Occipital lobe (tissue), 2 donors: ENCODE data around the gene APOC3. TPM values are rescaled to one million over a fixed set of nuclear protein-coding genes. Genes with fewer than 3 reads are reported as not detected.

Source experiments
- DNase-seq: peaks from one replicate; lab custom pipeline; 2025; lab: John Stamatoyannopoulos, UW
- total RNA-seq: library from RNA; depleted of rRNA; stranded (reverse); fragments of >200 nt; gene quantifications from one replicate; pipeline ENCODE4 v1.2.3, GENCODE V29; 2014

Gene APOC3
- total RNA-seq, 1 donor from 2014 or later, result not detected

DNA sequence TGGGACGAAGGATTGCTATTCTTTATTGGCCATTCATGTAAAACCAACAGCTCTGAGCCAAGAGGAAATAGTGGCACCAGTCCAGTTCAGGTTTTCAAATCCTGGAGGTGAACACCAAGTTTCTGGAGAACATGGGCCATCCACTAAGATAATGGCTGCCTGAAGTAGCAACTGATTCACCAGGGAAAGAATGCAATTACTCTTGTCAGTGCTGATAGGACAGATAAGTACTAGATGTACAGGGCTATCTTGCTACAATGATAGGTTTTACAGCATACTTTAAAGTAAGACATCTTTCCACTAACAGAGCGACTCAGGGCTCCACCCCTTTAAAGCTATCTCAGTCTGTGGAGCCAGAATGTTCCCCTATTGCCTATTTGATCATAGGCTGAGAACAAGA, 44.5 kb downstream of the APOC3 start:
- DNase-seq, result no peak

DNA sequence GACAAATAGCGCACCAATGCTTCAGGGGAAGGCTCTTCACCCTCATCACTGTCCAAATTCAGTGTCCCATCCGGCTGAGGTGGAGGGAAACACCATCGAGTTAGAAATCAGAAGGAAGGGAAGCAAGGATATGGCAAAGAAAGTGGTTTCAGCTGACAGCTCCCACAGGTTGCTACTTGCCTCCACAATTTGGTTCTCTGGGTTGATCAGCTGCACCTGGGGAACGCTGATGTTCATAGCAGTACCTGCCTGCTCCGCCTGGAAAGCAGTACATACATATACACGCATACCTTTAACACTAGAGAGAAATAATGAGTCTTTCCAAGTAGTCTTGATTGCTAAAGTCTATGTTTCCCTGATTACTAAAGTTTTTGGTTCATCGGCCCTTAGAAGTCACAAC, 45.5 kb downstream of the APOC3 start:
- no peak for DNase-seq

DNA sequence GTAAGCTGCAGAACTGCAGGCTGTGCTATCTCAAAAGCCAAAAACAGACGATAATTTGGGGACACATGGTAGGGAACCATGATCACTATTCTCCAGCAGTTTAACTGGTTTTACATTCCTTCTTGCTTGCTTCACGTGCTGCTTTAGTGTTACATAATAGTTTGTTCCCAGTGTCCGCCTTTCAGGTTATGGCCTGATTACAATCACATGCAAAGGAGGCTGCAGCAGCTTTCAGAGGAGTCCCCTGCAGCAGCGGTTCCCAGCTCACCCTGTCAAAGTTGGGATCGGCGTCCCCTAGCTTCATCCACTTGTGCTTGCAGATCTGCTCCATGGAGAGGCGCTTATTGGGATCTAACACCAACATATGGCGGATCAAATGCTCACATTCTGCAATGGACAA, 46.9 kb downstream of the APOC3 start:
- no peak for DNase-seq

DNA sequence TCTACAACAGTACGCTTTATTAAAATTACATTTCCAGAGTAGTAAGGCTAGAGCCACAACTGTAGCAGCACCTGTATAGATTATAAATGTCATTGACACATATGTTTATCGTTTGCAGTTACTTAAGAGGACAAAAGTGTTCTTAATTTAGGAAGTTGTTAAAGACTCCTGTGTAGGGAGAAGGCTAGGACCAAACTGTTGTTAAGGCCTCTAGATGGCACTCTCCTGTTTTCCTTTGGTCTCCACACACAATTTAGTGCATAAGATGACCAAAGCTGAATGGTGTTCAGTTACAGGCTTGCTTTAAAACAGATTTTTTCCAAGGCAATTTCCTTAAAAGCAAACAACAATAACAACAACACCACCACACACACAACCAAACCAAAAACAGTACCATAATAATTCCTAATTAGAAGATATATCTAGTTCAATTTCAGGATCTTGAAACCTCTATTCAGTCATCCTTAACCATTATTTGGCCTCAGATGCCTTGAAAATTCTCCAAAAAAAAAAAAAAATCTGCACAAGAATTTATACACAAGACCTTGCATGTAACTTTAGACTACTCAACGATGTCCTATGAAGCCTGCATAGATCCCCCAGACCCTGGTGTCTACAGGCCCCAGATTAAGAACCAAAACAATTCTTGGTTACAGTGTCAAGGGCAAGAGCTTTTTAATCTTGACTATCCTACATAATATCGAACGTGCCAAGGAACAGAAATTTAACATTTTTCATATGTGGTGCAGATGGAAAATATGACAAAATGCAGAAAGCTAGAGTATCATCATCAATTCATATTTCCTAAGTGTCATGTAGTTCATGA, 50.3 kb downstream of the APOC3 start:
- no peak for DNase-seq

DNA sequence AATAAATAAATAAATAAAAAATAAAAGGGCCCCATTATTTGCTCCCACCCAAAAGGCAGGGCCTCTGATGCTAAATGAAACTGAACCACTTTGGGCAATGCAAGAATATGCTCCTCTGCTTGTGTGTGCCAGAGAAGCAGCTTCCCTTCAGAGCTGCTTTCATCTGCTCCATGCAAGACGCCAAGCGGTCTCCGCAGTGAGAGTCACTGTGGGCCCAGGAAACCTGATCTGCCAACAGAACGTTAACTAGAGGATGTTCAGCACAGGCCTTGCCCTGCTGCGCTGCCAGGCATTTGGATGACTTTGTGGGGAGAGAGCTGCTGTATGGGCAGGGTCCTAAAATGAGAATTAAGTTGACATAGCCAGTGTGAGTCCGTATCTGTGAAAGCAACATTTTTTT, 51.4 kb downstream of the APOC3 start:
- peak; percentile 33 for DNase-seq

DNA sequence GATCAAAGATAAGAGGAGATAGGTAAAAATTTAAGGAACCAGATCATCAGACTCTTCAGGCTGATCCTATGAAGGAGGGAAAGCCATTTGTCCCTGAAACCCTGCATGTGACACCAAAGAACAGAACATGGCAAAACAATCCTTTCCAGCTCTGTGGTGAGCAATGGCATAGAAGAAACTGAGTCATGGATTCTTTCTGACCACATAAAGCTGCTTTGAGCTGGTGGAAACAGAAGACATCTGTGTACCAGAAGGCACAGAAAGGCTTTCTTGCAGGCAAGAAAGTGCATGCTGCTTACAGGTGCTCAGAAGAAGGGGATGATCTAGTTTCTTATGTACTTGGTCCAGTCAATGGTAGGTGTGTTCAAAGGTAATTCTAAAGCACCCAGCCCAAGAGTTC, 52.7 kb downstream of the APOC3 start:
- no peak for DNase-seq

Other genes starting within 250 kb of the APOC3 start
- 15.4 TPM for gene BUD13, start 56.9 kb upstream of the APOC3 start, total RNA-seq
- 39.6 TPM for gene ZPR1, start 41.9 kb upstream of the APOC3 start, total RNA-seq
- gene APOA5, start 38.0 kb upstream of the APOC3 start, total RNA-seq, result not detected
- not detected for gene APOA4, start 6.6 kb upstream of the APOC3 start, total RNA-seq
- gene APOA1, start 7.7 kb downstream of the APOC3 start, total RNA-seq, result 0.78 TPM